GM12801 (cell line): Measurements from ENCODE around the gene FAM210A.

Experiments used
- CTCF ChIP-seq: IDR thresholded peaks from one replicate; pipeline ENCODE4 v1.5.1; 2011; ENCODE audit warnings: control low read depth; ENCODE audit not compliant: insufficient read length; ENCODE audit errors: extremely low read depth

Gene FAM210A

GRCh38 chr18:13726232-13726971, at the start of gene FAM210A, which contains the start of gene RNMT:
TSS of gene FAM210A (minus strand) at chr18:13726558. CDS start at chr18:13682077, 44,481 bp downstream.
TSS of gene RNMT (plus strand) at chr18:13726673. CDS start at chr18:13731518, 4,845 bp downstream.
- TF ChIP-seq CTCF = no peak

- TF ChIP-seq CTCF = no peak
Observed at GRCh38 chr18:13775058-13775457, 48.7 kb upstream of the FAM210A start.

GRCh38 chr18:13762690-13763439, 36.5 kb upstream of the FAM210A start:
- TF ChIP-seq CTCF = no peak

GRCh38 chr18:13760047-13760446, 33.7 kb upstream of the FAM210A start:
- TF ChIP-seq CTCF = no peak

- TF ChIP-seq CTCF = no peak
Observed at GRCh38 chr18:13758622-13759021, 32.3 kb upstream of the FAM210A start.

- TF ChIP-seq CTCF = no peak
Observed at GRCh38 chr18:13756671-13757070, 30.3 kb upstream of the FAM210A start.

- no peak for TF ChIP-seq CTCF
Observed at GRCh38 chr18:13756261-13756660, 29.9 kb upstream of the FAM210A start.
